Panc1 (cell line): Measurements from ENCODE around the gene UMAD1. TPM values are rescaled to one million over a fixed set of nuclear protein-coding genes. Genes with fewer than 3 reads are reported as not detected.

Source experiments
- ATAC-seq: fragments of 200-7000 bp; cut with Tn5 transposase; 2 replicates; pipeline ENCODE4 v1.9.1; 2020; ENCODE audit warnings: mild to moderate bottlenecking, moderate library complexity
- BruUV-seq: library from RNA; stranded (reverse); fragments of 400-500 nt; replicated peaks from 2 replicates; lab custom pipeline; 2021; lab: Mats Ljungman, UMichigan
- CTCF ChIA-PET: fragments of 300-600 bp; sonication (Branson Sonifier 250); formaldehyde crosslinking; loops from one replicate; lab custom pipeline; 2022; ENCODE audit warnings: antibody characterized with exemption; lab: Charles Lee
- POLR2A ChIA-PET: fragments of 300-600 bp; sonication (Branson Sonifier 250); formaldehyde crosslinking; loops from one replicate; lab custom pipeline; 2022; ENCODE audit warnings: antibody characterized with exemption; lab: Charles Lee
- DNase-seq: peaks from one replicate; pipeline ENCODE4 v3.0.0-alpha.2; 2010; ENCODE audit warnings: low read depth, low spot score
- H3K27ac ChIP-seq: 2 replicates; pipeline ENCODE4 v1.5.1; 2011; ENCODE audit warnings: mild to moderate bottlenecking, low read length, inconsistent platforms
- H3K27me3 ChIP-seq: fragments of 200-500 bp; sonication (Bioruptor generic); 2 replicates; pipeline ENCODE4 v1.6.0; 2014; ENCODE audit warnings: low read length, inconsistent platforms; ENCODE audit not compliant: control insufficient read depth, insufficient read depth
- H3K36me3 ChIP-seq: fragments of 200-500 bp; sonication (Bioruptor generic); 2 replicates; pipeline ENCODE4 v1.5.1; 2014; ENCODE audit warnings: inconsistent platforms, mild to moderate bottlenecking, low read length, moderate library complexity; ENCODE audit not compliant: control insufficient read depth, insufficient read depth
- H3K4me1 ChIP-seq: 2 replicates; pipeline ENCODE4 v1.5.1; 2011; ENCODE audit warnings: inconsistent platforms, mild to moderate bottlenecking, low read length, moderate library complexity; ENCODE audit not compliant: control insufficient read depth, insufficient read depth
- H3K4me3 ChIP-seq, 2 experiments: 2 replicates each; pipeline ENCODE4 v1.5.1; 2011 to 2012; ENCODE audit warnings: low read depth in 2 of 2, low read length in 2 of 2, mild to moderate bottlenecking in 2 of 2, inconsistent platforms in 1 of 2, moderate library complexity in 1 of 2
- H3K9me3 ChIP-seq: fragments of 200-500 bp; sonication (Bioruptor generic); 2 replicates; pipeline ENCODE4 v1.5.1; 2014; ENCODE audit warnings: low read depth, mild to moderate bottlenecking, inconsistent platforms, low read length, moderate library complexity; ENCODE audit not compliant: control insufficient read depth, insufficient read depth
- POLR2AphosphoS5 ChIP-seq: IDR thresholded peaks from 2 replicates; pipeline ENCODE4 v1.6.1; 2012; ENCODE audit warnings: mild to moderate bottlenecking, low read depth, low read length, moderate library complexity
- SIN3A ChIP-seq: IDR thresholded peaks from 2 replicates; pipeline ENCODE4 v1.6.1; 2012; ENCODE audit warnings: low read depth, mild to moderate bottlenecking, low read length, moderate library complexity, borderline replicate concordance; ENCODE audit not compliant: insufficient read depth
- TCF7L2 ChIP-seq: IDR thresholded peaks from 2 replicates; pipeline ENCODE4 v1.6.1; 2011; ENCODE audit warnings: mild to moderate bottlenecking, low read depth, low read length, inconsistent platforms
- in situ Hi-C: cut with HindIII; loops from 2 replicates; pipeline ENCODE4 v1.10.0; 2016; ENCODE audit warnings: low sequenced_read_pairs, low pct_unique_long_range_greater_than_20kb
- intact Hi-C: fragments of 100-400 bp; cut with micrococcal nuclease; formaldehyde crosslinking; loops from one replicate; pipeline ENCODE4 v1.10.0; 2022; ENCODE audit not compliant: unreplicated experiment
- total RNA-seq: library from RNA; stranded (reverse); gene quantifications from one replicate; pipeline ENCODE4 v1.2.1, GENCODE V29; 2021; ENCODE audit not compliant: unreplicated experiment
- TF ChIP-seq, protein P1 (sequence below): fragments of 450-650 bp; IDR thresholded peaks from 2 replicates; pipeline ENCODE4 v1.5.1; 2017; ENCODE audit warnings: mild to moderate bottlenecking
- TF ChIP-seq, protein P2 (sequence below), 2 experiments: IDR thresholded peaks; 2 replicates each; pipeline ENCODE4 v1.6.1; 2011 to 2012; ENCODE audit warnings: low read depth in 2 of 2, control low read depth in 1 of 2, low read length in 1 of 2, mild to moderate bottlenecking in 1 of 2, moderate library complexity in 1 of 2; ENCODE audit not compliant: insufficient read depth in 1 of 2

Gene UMAD1
- total RNA-seq, 1 experiment from 2014 or later, result 19.9 TPM

DNA sequence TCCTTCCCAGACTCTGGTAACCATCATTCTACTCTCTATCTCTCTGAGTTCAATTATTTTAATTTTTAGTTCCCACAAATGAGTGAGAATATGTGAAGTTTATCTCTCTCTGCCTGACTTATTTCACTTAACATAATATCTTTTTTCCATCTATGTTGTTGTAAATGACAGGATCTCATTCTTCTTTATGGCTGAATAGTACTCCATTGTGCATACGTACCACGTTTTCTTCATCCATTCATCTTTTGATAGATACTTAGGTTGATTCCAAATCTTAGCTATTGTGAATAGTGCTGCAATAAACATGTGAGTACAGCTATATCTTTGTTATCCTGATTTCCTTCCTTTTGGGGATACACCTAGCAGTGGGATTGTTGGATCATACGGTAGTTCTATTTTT lies 54.0 kb downstream of the UMAD1 start:
- POLR2A ChIA-PET, result no interaction called here

DNA sequence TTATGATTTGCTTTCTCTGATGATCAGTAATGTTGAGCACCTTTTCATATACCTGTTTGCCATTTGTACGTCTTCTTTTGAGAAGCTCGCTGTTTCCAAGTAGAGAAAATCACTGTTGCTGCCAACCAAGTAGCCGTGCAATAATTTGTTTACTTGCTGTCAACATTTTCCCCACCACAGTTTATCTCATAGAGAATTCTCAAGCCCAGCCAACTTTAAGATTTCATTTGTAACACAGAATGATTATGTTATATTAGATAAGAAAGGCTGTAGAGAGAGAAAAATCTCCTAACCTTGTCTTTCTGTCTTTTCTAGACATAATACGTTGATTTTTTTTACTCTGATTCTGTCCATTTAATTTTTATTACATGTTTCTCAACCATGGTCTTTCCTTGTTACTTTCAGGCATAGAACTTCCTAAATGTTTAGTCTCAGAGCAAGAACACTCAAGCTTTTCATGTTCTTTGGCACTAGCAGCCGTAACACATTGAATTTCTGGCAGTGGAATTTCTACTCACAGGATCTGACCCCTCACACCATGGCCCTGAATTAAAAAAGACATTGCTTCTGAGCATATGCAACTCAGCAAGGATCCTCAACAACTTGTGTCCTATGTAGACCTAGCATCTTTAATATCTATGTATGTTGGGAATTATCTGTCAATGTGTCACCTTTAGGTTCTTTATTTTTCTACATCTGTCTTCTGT lies 54.7 kb downstream of the UMAD1 start:
- Histone ChIP-seq H3K9me3 (no peaks in the 10 kb centered on the region), H3K36me3 (no peaks in the 10 kb centered on the region), H3K4me1 (peaks cover 12% of the 10 kb centered on the region; the same call in 1 of the 2 replicates), H3K27ac (no peak overlapping the region), H3K4me3 (no peak overlapping the region), H3K27me3 (no peaks in the 10 kb centered on the region)
- DNase-seq, result no peak
- in situ Hi-C loops (no loop called here), intact Hi-C loops (no loop called here)
- TF ChIP-seq TCF7L2, result no peak
- TF ChIP-seq, protein P1, sequence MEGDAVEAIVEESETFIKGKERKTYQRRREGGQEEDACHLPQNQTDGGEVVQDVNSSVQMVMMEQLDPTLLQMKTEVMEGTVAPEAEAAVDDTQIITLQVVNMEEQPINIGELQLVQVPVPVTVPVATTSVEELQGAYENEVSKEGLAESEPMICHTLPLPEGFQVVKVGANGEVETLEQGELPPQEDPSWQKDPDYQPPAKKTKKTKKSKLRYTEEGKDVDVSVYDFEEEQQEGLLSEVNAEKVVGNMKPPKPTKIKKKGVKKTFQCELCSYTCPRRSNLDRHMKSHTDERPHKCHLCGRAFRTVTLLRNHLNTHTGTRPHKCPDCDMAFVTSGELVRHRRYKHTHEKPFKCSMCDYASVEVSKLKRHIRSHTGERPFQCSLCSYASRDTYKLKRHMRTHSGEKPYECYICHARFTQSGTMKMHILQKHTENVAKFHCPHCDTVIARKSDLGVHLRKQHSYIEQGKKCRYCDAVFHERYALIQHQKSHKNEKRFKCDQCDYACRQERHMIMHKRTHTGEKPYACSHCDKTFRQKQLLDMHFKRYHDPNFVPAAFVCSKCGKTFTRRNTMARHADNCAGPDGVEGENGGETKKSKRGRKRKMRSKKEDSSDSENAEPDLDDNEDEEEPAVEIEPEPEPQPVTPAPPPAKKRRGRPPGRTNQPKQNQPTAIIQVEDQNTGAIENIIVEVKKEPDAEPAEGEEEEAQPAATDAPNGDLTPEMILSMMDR, result no peak
- TF ChIP-seq, protein P2, sequence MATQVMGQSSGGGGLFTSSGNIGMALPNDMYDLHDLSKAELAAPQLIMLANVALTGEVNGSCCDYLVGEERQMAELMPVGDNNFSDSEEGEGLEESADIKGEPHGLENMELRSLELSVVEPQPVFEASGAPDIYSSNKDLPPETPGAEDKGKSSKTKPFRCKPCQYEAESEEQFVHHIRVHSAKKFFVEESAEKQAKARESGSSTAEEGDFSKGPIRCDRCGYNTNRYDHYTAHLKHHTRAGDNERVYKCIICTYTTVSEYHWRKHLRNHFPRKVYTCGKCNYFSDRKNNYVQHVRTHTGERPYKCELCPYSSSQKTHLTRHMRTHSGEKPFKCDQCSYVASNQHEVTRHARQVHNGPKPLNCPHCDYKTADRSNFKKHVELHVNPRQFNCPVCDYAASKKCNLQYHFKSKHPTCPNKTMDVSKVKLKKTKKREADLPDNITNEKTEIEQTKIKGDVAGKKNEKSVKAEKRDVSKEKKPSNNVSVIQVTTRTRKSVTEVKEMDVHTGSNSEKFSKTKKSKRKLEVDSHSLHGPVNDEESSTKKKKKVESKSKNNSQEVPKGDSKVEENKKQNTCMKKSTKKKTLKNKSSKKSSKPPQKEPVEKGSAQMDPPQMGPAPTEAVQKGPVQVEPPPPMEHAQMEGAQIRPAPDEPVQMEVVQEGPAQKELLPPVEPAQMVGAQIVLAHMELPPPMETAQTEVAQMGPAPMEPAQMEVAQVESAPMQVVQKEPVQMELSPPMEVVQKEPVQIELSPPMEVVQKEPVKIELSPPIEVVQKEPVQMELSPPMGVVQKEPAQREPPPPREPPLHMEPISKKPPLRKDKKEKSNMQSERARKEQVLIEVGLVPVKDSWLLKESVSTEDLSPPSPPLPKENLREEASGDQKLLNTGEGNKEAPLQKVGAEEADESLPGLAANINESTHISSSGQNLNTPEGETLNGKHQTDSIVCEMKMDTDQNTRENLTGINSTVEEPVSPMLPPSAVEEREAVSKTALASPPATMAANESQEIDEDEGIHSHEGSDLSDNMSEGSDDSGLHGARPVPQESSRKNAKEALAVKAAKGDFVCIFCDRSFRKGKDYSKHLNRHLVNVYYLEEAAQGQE (IDR thresholded peaks at IDR 0.05; ENCODE audit: insufficient read depth in 1 of 2, low read depth in 2 of 2, low read length in 1 of 2), result no peak
- no peak for TF ChIP-seq SIN3A
- TF ChIP-seq POLR2AphosphoS5, result no peak
- POLR2A ChIA-PET, result no interaction called here
- no peak for ATAC-seq
- no TSS peak for BruUV-seq
- CTCF ChIA-PET, result no interaction called here

More for the DNA sequence above, 54.0 kb downstream of the UMAD1 start:
- peaks cover 12% of the 10 kb centered on the region; the same call in 1 of the 2 replicates for H3K4me1 ChIP-seq
- no TSS peak for BruUV-seq
- no peaks in the 10 kb centered on the region for H3K27me3 ChIP-seq
- H3K4me3 ChIP-seq, result no peak overlapping the region
- CTCF ChIA-PET, result no interaction called here
- in situ Hi-C loops (no loop called here), intact Hi-C loops (no loop called here)
- H3K36me3 ChIP-seq, result no peaks in the 10 kb centered on the region
- ATAC-seq (no peak), DNase-seq (no peak)
- no peaks in the 10 kb centered on the region for H3K9me3 ChIP-seq
- TF ChIP-seq SIN3A (no peak), POLR2AphosphoS5 (no peak), TCF7L2 (no peak)
- TF ChIP-seq, protein P1, result no peak
- TF ChIP-seq, protein P2 (IDR thresholded peaks at IDR 0.05; ENCODE audit: insufficient read depth in 1 of 2, low read depth in 2 of 2, low read length in 1 of 2), result no peak
- no peak overlapping the region for H3K27ac ChIP-seq
